Erythroblast (primary cell): ENCODE measurements around the gene NCOA7.

ENCODE experiments used
- GATA1 ChIP-seq: IDR thresholded peaks from 2 replicates; pipeline ENCODE4 v1.6.1; 2011; ENCODE audit warnings: low read depth, mild to moderate bottlenecking, control low read depth, low read length, moderate library complexity
- POLR2A ChIP-seq: IDR thresholded peaks from 2 replicates; pipeline ENCODE4 v1.6.1; 2011; ENCODE audit warnings: mild to moderate bottlenecking, low read length

- TF ChIP-seq POLR2A (no peak), GATA1 (no peak)
Measured at GRCh38 chr6:125947615-125948014, 156.9 kb downstream of the NCOA7 start.
